ENCODE results near the gene PPFIBP1. TPM values are rescaled to one million over a fixed set of nuclear protein-coding genes. Genes with fewer than 3 reads are reported as not detected.

Gene PPFIBP1
- polyA plus RNA-seq, 1 of the 3 experiments (the other 2 are of a cell fraction), result 55.0 TPM

GRCh38 chr12:27650011-27650410, 126.0 kb downstream of the PPFIBP1 start:
- CTCF ChIA-PET, result interaction anchor here (1.2 kb wide), 1 partner anchor 15 kb away, joined by 3 read pairs; no protein-coding TSS in a partner anchor
- H3K79me2 ChIP-seq (ENCODE audit: insufficient read depth), result peaks cover 22% of the 10 kb centered on the region

GRCh38 chr12:27651201-27651600, 127.2 kb downstream of the PPFIBP1 start:
- WGBS (ENCODE audit: low lambda C conversion rate), result 85% methylated on average over 1 of the region's 1 CpG
- Histone ChIP-seq H3K9me2 (no peaks in the 10 kb centered on the region), H3K27me3 (ENCODE audit: insufficient read depth) (no peaks in the 10 kb centered on the region), H3K27ac (ENCODE audit: low read depth in 2 of 2, low read length in 1 of 2) (peak overlapping the region; percentile 62 to 65; a peak in 3 of 4 replicates), H2AFZ (ENCODE audit: low read depth) (no peak overlapping the region), H3K36me3 (replicated peaks in 1 of 2; ENCODE audit: control insufficient read depth in 1 of 2, insufficient read depth in 2 of 2, low read length in 1 of 2) (peaks cover 25 to 73% of the 10 kb centered on the region in 2 experiments), H3K4me3 (ENCODE audit: low read depth in 2 of 2, low read length in 1 of 2) (no peak overlapping the region), H3K4me1 (ENCODE audit: control insufficient read depth in 1 of 2, insufficient read depth in 2 of 2, low read depth in 1 of 2, low read length in 1 of 2) (peaks cover 0 to 12% of the 10 kb centered on the region in 2 experiments; a peak in 3 of 4 replicates), H4K20me1 (ENCODE audit: insufficient read depth) (no peaks in the 10 kb centered on the region), H3K79me2 (ENCODE audit: insufficient read depth) (peaks cover 13% of the 10 kb centered on the region), H3K4me2 (no peak overlapping the region), H3K9ac (no peak overlapping the region; the same call in 1 of the 2 replicates), H3K9me3 (no peaks in the 10 kb centered on the region), H3F3A (replicated peaks; ENCODE audit: insufficient read depth) (peaks cover 39% of the 10 kb centered on the region)
- ChIA-PET POLR2A (no interaction called here), CTCF (interaction anchor here (1.0 to 2.9 kb wide), 3 partner anchors 11 to 21 kb away, joined by 3 to 17 read pairs (median 3); no protein-coding TSS in a partner anchor)
- DNase-seq, result no peak
- TF ChIP-seq ZBTB33 (IDR thresholded peaks at IDR 0.05; ENCODE audit: borderline replicate concordance, low read depth) (no peak), CHD2 (IDR thresholded peaks at IDR 0.05; ENCODE audit: low read length, partially characterized antibody) (no peak), GATA2 (CRISPR knock-in tag; IDR thresholded peaks at IDR 0.05) (no peak), FOXJ3 (CRISPR knock-in tag; IDR thresholded peaks at IDR 0.05) (no peak), PBX3 (IDR thresholded peaks at IDR 0.05) (no peak), USF1 (IDR thresholded peaks at IDR 0.05; ENCODE audit: borderline replicate concordance, low read depth) (no peak), JUND (IDR thresholded peaks at IDR 0.05) (0 out of 2 replicates have a peak, but pooled peaks have one; percentile 11), REST (IDR thresholded peaks at IDR 0.05; ENCODE audit: low read depth, low read length) (no peak), MAX (IDR thresholded peaks at IDR 0.05; ENCODE audit: low read depth) (no peak), EP300 (IDR thresholded peaks at IDR 0.05; ENCODE audit: borderline replicate concordance in 1 of 2, low read depth in 1 of 2, low read length in 1 of 2) (no peak), RCOR1 (IDR thresholded peaks at IDR 0.05; ENCODE audit: low read length) (no peak), USF2 (IDR thresholded peaks at IDR 0.05; ENCODE audit: borderline replicate concordance, low read depth, low read length) (no peak), TCF12 (IDR thresholded peaks at IDR 0.05) (no peak), GABPA (IDR thresholded peaks at IDR 0.05; ENCODE audit: low read depth) (no peak), YY1 (IDR thresholded peaks at IDR 0.05; ENCODE audit: low read depth) (0 out of 2 replicates have a peak, but pooled peaks have one; percentile 17), POLR2AphosphoS5 (IDR thresholded peaks at IDR 0.05; ENCODE audit: low read depth, low read length) (no peak), EZH2phosphoT487 (IDR thresholded peaks at IDR 0.05; ENCODE audit: borderline replicate concordance, low read depth) (no peak), FOSL2 (IDR thresholded peaks at IDR 0.05; ENCODE audit: borderline replicate concordance, low read depth) (peak; percentile 31; the same call in 1 of the 2 replicates)

More at GRCh38 chr12:27650011-27650410, 126.0 kb downstream of the PPFIBP1 start:
- H2AFZ ChIP-seq (ENCODE audit: low read depth), result no peak overlapping the region
- H3K4me3 ChIP-seq (ENCODE audit: low read depth in 2 of 2, low read length in 1 of 2), result no peak overlapping the region
- no peaks in the 10 kb centered on the region for H4K20me1 ChIP-seq (ENCODE audit: insufficient read depth)
- H3K9me3 ChIP-seq, result no peaks in the 10 kb centered on the region
- DNase-seq, result no peak
- POLR2A ChIA-PET, result no interaction called here
- H3K4me2 ChIP-seq, result no peak overlapping the region
- no peak overlapping the region for H3K9ac ChIP-seq
- no peak overlapping the region; a peak in 1 of 4 replicates for H3K27ac ChIP-seq (ENCODE audit: low read depth in 2 of 2, low read length in 1 of 2)
- peaks cover 27 to 71% of the 10 kb centered on the region in 2 experiments for H3K36me3 ChIP-seq (replicated peaks in 1 of 2; ENCODE audit: control insufficient read depth in 1 of 2, insufficient read depth in 2 of 2, low read length in 1 of 2)
- 100% methylated on average over 1 of the region's 1 CpG for WGBS (ENCODE audit: low lambda C conversion rate)
- peaks cover 5 to 15% of the 10 kb centered on the region in 2 experiments for H3K4me1 ChIP-seq (ENCODE audit: control insufficient read depth in 1 of 2, insufficient read depth in 2 of 2, low read depth in 1 of 2, low read length in 1 of 2)
- H3K27me3 ChIP-seq (ENCODE audit: insufficient read depth), result no peaks in the 10 kb centered on the region
- peaks cover 39% of the 10 kb centered on the region for H3F3A ChIP-seq (replicated peaks; ENCODE audit: insufficient read depth)
- no peaks in the 10 kb centered on the region for H3K9me2 ChIP-seq
- TF ChIP-seq FOSL2 (IDR thresholded peaks at IDR 0.05; ENCODE audit: borderline replicate concordance, low read depth), result no peak

Measured in SK-N-SH (cell line).